Common myeloid progenitor, CD34-positive (primary cell): ENCODE measurements around the gene ATP8A1.
"Not testable (repeated sequence)": the region's sequence is repeated elsewhere in the genome, so short reads cannot be mapped to it uniquely, and the experiment has no call there.

Source experiments
- CTCF ChIA-PET: fragments of 350-600 bp; sonication (Branson Sonifier 250); formaldehyde crosslinking; loops from one replicate; lab custom pipeline; 2021; ENCODE audit warnings: antibody characterized with exemption; lab: Charles Lee
- POLR2A ChIA-PET: fragments of 350-600 bp; sonication (Branson Sonifier 250); formaldehyde crosslinking; loops from one replicate; lab custom pipeline; 2021; ENCODE audit warnings: antibody characterized with exemption; lab: Charles Lee
- DNase-seq, 3 donors: peaks; one replicate each; pipeline versions ENCODE4 v3.0.0 to v3.0.0-alpha.2; 2013
- H3K27ac ChIP-seq, 2 experiments: 1 replicate in 1 of 2; 2 replicates in 1 of 2; pipeline ENCODE4 v1.7.0; 2013; ENCODE audit warnings: inconsistent platforms in 2 of 2, low read length in 2 of 2, mild to moderate bottlenecking in 2 of 2, low read depth in 1 of 2, moderate library complexity in 1 of 2; ENCODE audit not compliant: severe bottlenecking in 2 of 2, insufficient read depth in 1 of 2, poor library complexity in 1 of 2
- H3K27me3 ChIP-seq, 5 experiments: replicated peaks in 2 of 5; 1 replicate in 3 of 5; 2 replicates in 2 of 5; pipeline versions ENCODE4 v1.6.1 to v1.7.0; 2013; ENCODE audit warnings: low read length in 4 of 5, mild to moderate bottlenecking in 2 of 5, moderate library complexity in 2 of 5, inconsistent platforms in 1 of 5; ENCODE audit not compliant: insufficient read depth in 5 of 5, control insufficient read depth in 4 of 5
- H3K36me3 ChIP-seq, 4 experiments: 1 replicate in 2 of 4; 2 replicates in 2 of 4; pipeline versions ENCODE4 v1.6.1 to v1.7.0; 2013; ENCODE audit warnings: low read length in 3 of 4, control low read depth in 1 of 4, mild to moderate bottlenecking in 1 of 4; ENCODE audit not compliant: control insufficient read depth in 4 of 4, insufficient read depth in 4 of 4
- H3K4me1 ChIP-seq, 4 experiments: 1 replicate in 3 of 4; 2 replicates in 1 of 4; pipeline versions ENCODE4 v1.6.1 to v1.7.1; 2013; ENCODE audit warnings: low read length in 3 of 4, mild to moderate bottlenecking in 3 of 4, control low read depth in 1 of 4, inconsistent platforms in 1 of 4, moderate library complexity in 1 of 4; ENCODE audit not compliant: control insufficient read depth in 4 of 4, insufficient read depth in 4 of 4; ENCODE audit errors: control extremely low read depth in 1 of 4
- H3K4me3 ChIP-seq, 7 experiments: 1 replicate in 4 of 7; 2 replicates in 3 of 7; pipeline versions ENCODE4 v1.5.1 to v1.7.0; 2013; ENCODE audit warnings: mild to moderate bottlenecking in 7 of 7, low read length in 6 of 7, moderate library complexity in 6 of 7, inconsistent platforms in 2 of 7, low read depth in 2 of 7, control low read depth in 1 of 7; ENCODE audit not compliant: insufficient read depth in 4 of 7, control insufficient read depth in 1 of 7; ENCODE audit errors: extremely low read depth in 1 of 7
- H3K9me3 ChIP-seq, 5 experiments: 1 replicate in 4 of 5; 2 replicates in 1 of 5; pipeline versions ENCODE4 v1.6.1 to v1.7.1; 2013; ENCODE audit warnings: low read length in 4 of 5, mild to moderate bottlenecking in 2 of 5, inconsistent platforms in 1 of 5, low read depth in 1 of 5, moderate library complexity in 1 of 5; ENCODE audit not compliant: control insufficient read depth in 4 of 5, insufficient read depth in 2 of 5; ENCODE audit errors: control extremely low read depth in 1 of 5
- WGBS: methylation state at CpG from one replicate; pipeline ENCODE4 v1.1.5; 2013; ENCODE audit not compliant: insufficient coverage; 5-methylcytosine and 5-hydroxymethylcytosine counted together

ATP8A1 gene

DNA sequence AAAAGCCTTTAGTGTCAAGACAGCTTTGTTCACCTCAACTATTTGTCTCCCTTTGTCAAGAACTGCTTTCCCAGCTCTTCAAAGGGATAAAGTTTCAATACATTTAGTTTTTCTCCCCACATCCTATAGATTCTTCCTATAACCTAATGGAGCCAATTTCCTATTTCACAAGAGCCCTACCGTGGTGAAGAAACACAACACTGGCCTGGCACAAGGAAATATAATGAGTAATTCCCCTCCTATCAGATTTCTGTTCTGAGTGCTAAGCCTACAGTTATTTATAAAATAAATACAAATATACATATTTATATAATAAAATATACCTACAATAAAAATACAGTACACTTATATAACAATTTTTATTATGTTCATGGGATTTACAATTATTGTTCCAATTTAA, 169.7 kb downstream of the ATP8A1 start:
- Histone ChIP-seq H3K27me3 (no peaks in the 10 kb centered on the region), H3K27ac (no peak overlapping the region), H3K36me3 (peaks cover 0 to 6% (median 4%) of the 10 kb centered on the region in 4 experiments), H3K4me1 (no peaks in the 10 kb centered on the region), H3K4me3 (no peak overlapping the region), H3K9me3 (no peaks in the 10 kb centered on the region)
- DNase-seq: no peak
- no CpG with 5 or more reads among the region's 1 CpG for WGBS
- CTCF ChIA-PET: no interaction called here
- POLR2A ChIA-PET: no interaction called here

DNA sequence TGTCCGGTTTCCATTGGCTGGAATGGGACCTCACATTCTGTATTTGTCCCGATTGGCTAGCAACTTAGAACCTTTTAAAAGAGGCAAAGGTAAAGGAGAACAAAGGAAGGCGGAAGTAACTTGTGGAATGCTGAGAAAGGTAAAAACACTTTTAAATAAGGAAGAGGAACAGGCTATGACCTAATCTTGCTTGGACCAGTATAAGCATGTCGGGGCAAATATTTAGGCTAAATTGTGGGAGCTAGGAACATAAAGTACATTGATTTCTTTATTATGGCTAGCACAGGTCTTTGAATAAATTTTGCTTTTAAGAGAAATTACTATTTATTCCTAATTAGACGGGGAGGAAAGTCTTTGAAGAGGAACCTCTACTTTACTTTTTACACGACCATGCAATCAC, 170.7 kb downstream of the ATP8A1 start:
- not testable (repeated sequence) for DNase-seq

DNA sequence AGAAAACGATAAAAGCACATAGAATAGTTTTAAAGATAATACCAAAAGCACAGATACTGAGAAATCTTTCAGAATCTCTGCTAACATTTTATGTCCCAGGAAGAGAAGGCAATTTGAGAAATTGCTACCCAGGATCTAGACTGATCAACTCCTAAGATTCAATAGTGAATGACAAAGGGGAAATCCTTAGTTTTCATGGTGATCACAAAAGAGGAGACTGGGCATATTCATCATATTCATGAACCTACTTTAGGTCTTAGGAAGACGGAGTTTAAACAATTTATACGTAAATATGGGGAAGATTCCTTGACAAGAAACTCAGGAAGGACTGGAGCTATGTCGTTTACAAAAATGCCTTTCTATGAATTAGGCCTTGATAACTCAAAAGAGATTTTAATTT, 172.3 kb downstream of the ATP8A1 start:
- Histone ChIP-seq H3K36me3 (peaks cover 0 to 3% (median 2%) of the 10 kb centered on the region in 4 experiments), H3K4me1 (no peaks in the 10 kb centered on the region), H3K4me3 (no peak overlapping the region), H3K9me3 (no peaks in the 10 kb centered on the region), H3K27me3 (no peaks in the 10 kb centered on the region), H3K27ac (no peak overlapping the region)
- CTCF ChIA-PET: no interaction called here
- DNase-seq: no peak
- POLR2A ChIA-PET: no interaction called here
- 94% methylated on average over 3 of the region's 4 CpGs for WGBS

More for the DNA sequence above, 170.7 kb downstream of the ATP8A1 start:
- POLR2A ChIA-PET, H3K9me3 ChIP-seq, H3K4me3 ChIP-seq, H3K4me1 ChIP-seq, H3K27me3 ChIP-seq, H3K27ac ChIP-seq, H3K36me3 ChIP-seq, CTCF ChIA-PET: not testable (repeated sequence)
- WGBS: no CpG with 5 or more reads among the region's 6 CpGs

DNA sequence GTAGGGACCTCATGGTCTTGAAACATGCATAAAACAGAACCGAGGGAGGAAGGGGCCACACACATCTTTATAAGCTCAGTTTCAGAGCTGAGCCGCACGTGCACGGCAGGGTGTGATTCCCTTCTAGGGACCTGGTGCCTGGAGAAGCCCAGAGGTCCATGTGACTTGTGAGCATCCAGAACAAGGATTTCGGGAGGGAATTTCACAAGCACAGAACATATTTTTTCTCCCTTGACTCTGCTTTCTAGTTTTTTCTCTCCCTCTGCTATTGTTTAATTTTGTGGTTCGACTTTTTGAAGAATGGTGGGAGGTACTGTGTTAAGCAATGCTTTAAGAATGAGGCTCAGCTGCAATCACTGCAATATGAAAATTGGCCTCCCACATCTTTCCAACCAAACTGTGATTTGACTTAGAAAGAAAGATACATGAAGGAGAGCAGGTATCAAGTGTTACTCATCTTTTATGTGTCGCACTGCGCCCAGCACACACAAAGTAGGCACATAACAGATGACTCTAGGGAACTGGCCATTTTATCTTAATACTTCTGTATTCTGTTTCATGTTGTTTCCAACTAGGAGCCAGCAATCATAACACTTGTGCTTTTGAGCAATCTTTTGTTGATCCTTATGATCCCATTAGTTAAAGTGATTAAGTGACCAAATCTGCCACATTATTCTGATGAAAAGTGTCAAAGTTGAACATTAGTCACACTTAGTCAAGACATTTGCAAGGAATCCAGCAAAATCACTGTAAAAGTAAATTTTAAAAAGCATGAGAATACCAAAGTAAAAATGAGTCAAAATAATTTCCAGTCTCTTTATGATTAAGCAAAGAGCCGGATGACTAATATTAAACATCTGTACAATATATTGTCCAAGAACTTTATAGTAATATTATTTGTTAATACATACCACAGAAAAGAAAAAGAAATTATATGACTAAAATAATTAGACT, 173.2 kb downstream of the ATP8A1 start:
- Histone ChIP-seq H3K4me3 (no peak overlapping the region), H3K36me3 (peaks cover 0 to 3% (median under 1%) of the 10 kb centered on the region in 4 experiments), H3K27ac (no peak overlapping the region), H3K9me3 (no peaks in the 10 kb centered on the region), H3K4me1 (no peaks in the 10 kb centered on the region), H3K27me3 (no peaks in the 10 kb centered on the region)
- POLR2A ChIA-PET: no interaction called here
- no peak for DNase-seq
- 90% methylated on average over 5 of the region's 9 CpGs for WGBS
- CTCF ChIA-PET: no interaction called here

DNA sequence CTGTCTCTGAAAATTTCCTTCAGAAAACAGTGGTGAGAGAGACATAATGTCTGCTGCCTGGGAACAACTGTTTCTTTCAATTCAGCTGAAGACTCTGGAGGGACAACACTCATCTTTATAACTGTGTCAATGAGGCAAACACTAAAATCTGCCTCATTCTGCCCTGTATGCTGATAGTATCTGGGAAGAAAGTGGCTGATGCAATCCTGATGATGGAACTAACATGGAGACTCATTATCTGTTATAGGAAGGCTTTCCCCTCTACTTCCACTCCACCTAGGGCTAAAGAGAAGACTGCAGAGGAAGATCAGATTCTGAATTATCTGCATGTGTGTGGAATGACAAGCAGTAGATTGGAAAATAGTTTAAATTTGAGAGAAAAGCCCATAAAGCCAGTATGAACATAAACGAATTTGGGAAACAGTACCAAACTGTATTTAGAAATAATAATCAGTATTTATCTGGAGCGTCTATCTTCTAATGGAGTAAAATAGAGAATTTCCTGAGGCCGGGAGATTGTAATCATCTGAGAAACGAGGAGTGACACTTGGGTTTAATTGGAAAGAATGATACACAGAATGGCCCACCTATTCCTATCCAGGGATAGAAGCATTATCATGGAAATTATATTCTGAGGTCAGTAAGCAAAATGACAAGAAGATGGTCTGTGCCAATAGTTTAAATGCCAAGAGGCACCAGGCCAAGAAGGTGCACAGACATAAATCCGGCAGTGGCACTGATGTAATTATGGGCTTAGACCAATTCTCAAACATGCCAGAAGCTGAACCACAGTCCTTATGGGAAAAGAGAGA, 174.2 kb downstream of the ATP8A1 start:
- no peaks in the 10 kb centered on the region for H3K4me1 ChIP-seq
- no peaks in the 10 kb centered on the region for H3K27me3 ChIP-seq
- no peak overlapping the region for H3K27ac ChIP-seq
- H3K4me3 ChIP-seq: no peak overlapping the region
- H3K9me3 ChIP-seq: no peaks in the 10 kb centered on the region
- ChIA-PET POLR2A (no interaction called here), CTCF (interaction anchor here (1.2 kb wide), 1 partner anchor 12 kb away, joined by 3 read pairs; no protein-coding TSS in a partner anchor)
- no peak for DNase-seq
- 98% methylated on average over 4 of the region's 5 CpGs for WGBS
- peaks cover 0 to 3% (median 0%) of the 10 kb centered on the region in 4 experiments for H3K36me3 ChIP-seq

DNA sequence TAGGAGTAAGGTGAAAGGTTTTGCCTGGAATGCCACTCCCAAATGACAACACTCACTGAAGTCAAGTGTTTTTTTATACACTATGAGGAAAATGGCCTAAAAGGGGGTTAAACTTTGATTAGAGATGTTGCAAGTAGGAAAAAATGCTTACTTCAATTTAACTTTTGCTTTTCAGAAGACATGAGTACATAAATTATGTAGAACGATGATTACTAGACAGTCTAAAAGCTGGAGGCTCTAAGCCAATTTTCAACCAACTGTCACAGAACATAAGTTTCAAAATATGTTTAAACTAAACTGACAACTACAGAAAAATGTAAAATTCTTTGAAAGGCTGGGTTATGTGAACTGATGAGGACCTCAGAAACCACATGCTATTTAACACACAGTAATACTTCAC, 176.2 kb downstream of the ATP8A1 start:
- WGBS: no CpG with 5 or more reads among the region's 1 CpG
- no peak for DNase-seq
- H3K4me1 ChIP-seq: no peaks in the 10 kb centered on the region
- ChIA-PET CTCF (no interaction called here), POLR2A (no interaction called here)
- no peak overlapping the region for H3K4me3 ChIP-seq
- no peaks in the 10 kb centered on the region for H3K9me3 ChIP-seq
- H3K36me3 ChIP-seq: peaks cover 0 to 3% (median 1%) of the 10 kb centered on the region in 4 experiments
- H3K27ac ChIP-seq: no peak overlapping the region
- H3K27me3 ChIP-seq: no peaks in the 10 kb centered on the region
